K562 (cell line): ENCODE data around the gene TAF12. TPM values are rescaled to one million over a fixed set of nuclear protein-coding genes. Genes with fewer than 3 reads are reported as not detected.

Experiments used
- CBX2 ChIP-seq: fragments of 200-600 bp; sonication (generic); IDR thresholded peaks from one replicate; pipeline ENCODE4 v1.6.1; 2012; ENCODE audit warnings: mild to moderate bottlenecking, low read length, inconsistent platforms; ENCODE audit not compliant: insufficient read depth, poor library complexity, severe bottlenecking
- COPS2 ChIP-seq: fragments of 450-650 bp; conservative IDR thresholded peaks from 2 replicates; pipeline ENCODE4 v1.6.1; 2016; ENCODE audit warnings: mild to moderate bottlenecking, moderate library complexity
- FOXJ3 ChIP-seq: sonication (generic); formaldehyde crosslinking; IDR thresholded peaks from 2 replicates; pipeline ENCODE4 v1.4.0; 2020; ENCODE audit warnings: mild to moderate bottlenecking, missing genetic modification reagents
- HLTF ChIP-seq: fragments of 450-650 bp; IDR thresholded peaks from 2 replicates; pipeline ENCODE4 v1.6.1; 2016
- HMG20A ChIP-seq: fragments of 450-650 bp; formaldehyde crosslinking; conservative IDR thresholded peaks from 2 replicates; pipeline ENCODE4 v1.4.0; 2020; ENCODE audit warnings: mild to moderate bottlenecking, mixed read lengths
- HNRNPUL1 ChIP-seq: fragments of 200-400 bp; formaldehyde crosslinking; IDR thresholded peaks from 2 replicates; pipeline ENCODE4 v1.6.1; 2017; ENCODE audit warnings: low read length
- MYNN ChIP-seq, 2 experiments: sonication (generic); formaldehyde crosslinking in 1 of 2; IDR thresholded peaks; 2 replicates each; pipeline versions ENCODE4 v1.5.0 to v1.6.1; 2016 to 2020; ENCODE audit warnings: antibody characterized with exemption in 1 of 2, missing genetic modification reagents in 1 of 2
- RBFOX2 ChIP-seq: fragments of 200-400 bp; formaldehyde crosslinking; IDR thresholded peaks from 2 replicates; pipeline ENCODE4 v1.6.1; 2017; ENCODE audit warnings: low read depth, mild to moderate bottlenecking, low read length, moderate library complexity
- RNF2 ChIP-seq: sonication (generic); IDR thresholded peaks from 2 replicates; pipeline ENCODE4 v1.6.1; 2016
- SNIP1 ChIP-seq: fragments of 450-650 bp; IDR thresholded peaks from 2 replicates; pipeline ENCODE4 v1.7.1; 2017; ENCODE audit warnings: low read depth, mild to moderate bottlenecking
- TAF15 ChIP-seq: fragments of 200-400 bp; formaldehyde crosslinking; IDR thresholded peaks from 2 replicates; pipeline ENCODE4 v1.6.1; 2017; ENCODE audit warnings: mild to moderate bottlenecking, low read depth, low read length, moderate library complexity
- ZFPM2 ChIP-seq: fragments of 250-450 bp; sonication (Bioruptor Pico); IDR thresholded peaks from 2 replicates; pipeline ENCODE4 v1.5.1; 2022; ENCODE audit warnings: mild to moderate bottlenecking
- ZNF444 ChIP-seq: fragments of 250-450 bp; sonication (Bioruptor Pico); IDR thresholded peaks from 2 replicates; pipeline ENCODE4 v1.4.0; 2020; ENCODE audit warnings: mild to moderate bottlenecking, moderate library complexity
- polyA plus RNA-seq, 8 experiments: library from polyadenylated mRNA; depleted of rRNA in 4 of 8; stranded (reverse) in 5 of 8; unstranded in 3 of 8; fragments of >200 nt; fragmentation: Nextera tagmentation in 2 of 8; fragmentation: Illumina TruSeq in 1 of 8; extraction: Ambion mirVana in 2 of 8; extraction: Trizol in 1 of 8; gene quantifications; 2 replicates each; pipeline versions ENCODE4 v1.2.1 to v1.2.3, GENCODE V29; 2011 to 2014; ENCODE audit warnings: inconsistent platforms in 1 of 8, missing spikeins in 1 of 8
- total RNA-seq, 7 experiments: library from RNA; depleted of rRNA in 6 of 7; stranded (reverse); fragments of >200 nt in 6 of 7; fragmentation: Illumina TruSeq in 2 of 7; extraction: Trizol in 2 of 7; gene quantifications; 2 replicates each; pipeline versions ENCODE4 v1.2.1 to v1.2.3, GENCODE V29; 2011 to 2021; ENCODE audit warnings: low replicate concordance in 1 of 7
- TF ChIP-seq, protein P1 (sequence below): fragments of 450-650 bp; IDR thresholded peaks from 2 replicates; pipeline ENCODE4 v1.6.1; 2016; ENCODE audit warnings: low read depth, mild to moderate bottlenecking, moderate library complexity
- TF ChIP-seq, protein P2 (sequence below): sonication (generic); formaldehyde crosslinking; IDR thresholded peaks from 2 replicates; pipeline ENCODE4 v1.8.1; 2023; ENCODE audit warnings: mild to moderate bottlenecking, missing genetic modification reagents, moderate library complexity
- TF ChIP-seq, protein P3 (sequence below): fragments of 200-800 bp; sonication (Bioruptor generic); IDR thresholded peaks from 2 replicates; pipeline ENCODE4 v1.6.1; 2016; ENCODE audit warnings: missing genetic modification characterization, missing compliant biosample characterization
- TF ChIP-seq, protein P4 (sequence below): fragments of 250-450 bp; sonication (Bioruptor Pico); IDR thresholded peaks from 2 replicates; pipeline ENCODE4 v1.5.0; 2021; ENCODE audit warnings: mild to moderate bottlenecking, moderate library complexity

The TAF12 gene
- total and polyA plus RNA-seq, 9 of the 15 experiments (the other 6 are each of a cell fraction or from before 2014, with no cell fraction given) = 31.6 to 89.0 (median 50.5) TPM

DNA sequence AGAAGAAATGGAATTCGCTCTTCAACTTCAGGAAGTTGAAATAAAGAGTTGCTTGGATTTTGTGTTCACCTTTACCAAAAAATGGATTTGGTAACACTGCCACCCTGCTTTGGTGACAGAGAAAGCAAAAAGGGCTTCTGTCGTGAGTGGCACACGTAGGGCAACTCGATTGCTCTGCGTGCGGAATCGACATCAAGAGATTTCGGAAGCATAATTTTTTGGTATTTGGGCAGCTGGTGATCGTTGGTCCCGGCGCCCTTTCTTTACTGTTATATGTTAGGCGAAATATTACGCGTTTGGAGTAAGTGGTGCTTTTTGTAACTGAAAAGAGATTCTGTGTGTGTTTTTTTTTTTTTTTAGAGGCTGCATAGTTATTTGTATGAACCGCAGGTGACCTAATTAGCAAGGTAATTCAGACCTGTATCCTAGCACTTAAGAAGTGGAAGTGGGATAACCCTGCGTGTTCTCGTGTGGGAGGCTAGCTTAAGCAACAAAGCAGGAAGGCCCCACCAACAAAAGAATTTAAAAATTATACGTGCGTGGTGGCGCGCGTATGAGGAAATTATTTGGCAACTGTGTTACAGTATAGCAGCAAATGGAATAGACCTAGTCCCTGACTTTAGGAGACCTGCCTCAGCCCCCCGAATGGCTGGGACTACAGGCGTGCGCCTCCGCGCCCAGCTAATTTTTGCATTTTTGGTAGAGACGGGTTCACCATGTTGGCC is 5.8 kb upstream of the TAF12 start, which contains the start of gene RNU11 (continued):
- peak; percentile 83 for TF ChIP-seq HMG20A (CRISPR knock-in tag)
- TF ChIP-seq RBFOX2 = peak; percentile 97
- peak; percentile 80 for TF ChIP-seq SNIP1
- peak; percentile 100 for TF ChIP-seq RNF2
- peak; percentile 91 for TF ChIP-seq ZFPM2 (CRISPR knock-in tag)
- TF ChIP-seq COPS2 = no peak
- TF ChIP-seq, protein P1, sequence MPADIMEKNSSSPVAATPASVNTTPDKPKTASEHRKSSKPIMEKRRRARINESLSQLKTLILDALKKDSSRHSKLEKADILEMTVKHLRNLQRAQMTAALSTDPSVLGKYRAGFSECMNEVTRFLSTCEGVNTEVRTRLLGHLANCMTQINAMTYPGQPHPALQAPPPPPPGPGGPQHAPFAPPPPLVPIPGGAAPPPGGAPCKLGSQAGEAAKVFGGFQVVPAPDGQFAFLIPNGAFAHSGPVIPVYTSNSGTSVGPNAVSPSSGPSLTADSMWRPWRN = peak; percentile 29; the same call in 1 of the 2 replicates
- TF ChIP-seq, protein P2, sequence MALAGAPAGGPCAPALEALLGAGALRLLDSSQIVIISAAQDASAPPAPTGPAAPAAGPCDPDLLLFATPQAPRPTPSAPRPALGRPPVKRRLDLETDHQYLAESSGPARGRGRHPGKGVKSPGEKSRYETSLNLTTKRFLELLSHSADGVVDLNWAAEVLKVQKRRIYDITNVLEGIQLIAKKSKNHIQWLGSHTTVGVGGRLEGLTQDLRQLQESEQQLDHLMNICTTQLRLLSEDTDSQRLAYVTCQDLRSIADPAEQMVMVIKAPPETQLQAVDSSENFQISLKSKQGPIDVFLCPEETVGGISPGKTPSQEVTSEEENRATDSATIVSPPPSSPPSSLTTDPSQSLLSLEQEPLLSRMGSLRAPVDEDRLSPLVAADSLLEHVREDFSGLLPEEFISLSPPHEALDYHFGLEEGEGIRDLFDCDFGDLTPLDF (CRISPR knock-in tag) = peak; percentile 95
- peak; percentile 98 for TF ChIP-seq MYNN (IDR thresholded peaks at IDR 0.05)
- no peak for TF ChIP-seq MYNN (CRISPR knock-in tag; IDR thresholded peaks at IDR 0.05)
- TF ChIP-seq CBX2 = no peak
- peak; percentile 15; the same call in 1 of the 2 replicates for TF ChIP-seq FOXJ3 (CRISPR knock-in tag)
- peak; percentile 97 for TF ChIP-seq ZNF444 (CRISPR knock-in tag)
- peak; percentile 99 for TF ChIP-seq HLTF
- TF ChIP-seq HNRNPUL1 = peak; percentile 99
- TF ChIP-seq, protein P3, sequence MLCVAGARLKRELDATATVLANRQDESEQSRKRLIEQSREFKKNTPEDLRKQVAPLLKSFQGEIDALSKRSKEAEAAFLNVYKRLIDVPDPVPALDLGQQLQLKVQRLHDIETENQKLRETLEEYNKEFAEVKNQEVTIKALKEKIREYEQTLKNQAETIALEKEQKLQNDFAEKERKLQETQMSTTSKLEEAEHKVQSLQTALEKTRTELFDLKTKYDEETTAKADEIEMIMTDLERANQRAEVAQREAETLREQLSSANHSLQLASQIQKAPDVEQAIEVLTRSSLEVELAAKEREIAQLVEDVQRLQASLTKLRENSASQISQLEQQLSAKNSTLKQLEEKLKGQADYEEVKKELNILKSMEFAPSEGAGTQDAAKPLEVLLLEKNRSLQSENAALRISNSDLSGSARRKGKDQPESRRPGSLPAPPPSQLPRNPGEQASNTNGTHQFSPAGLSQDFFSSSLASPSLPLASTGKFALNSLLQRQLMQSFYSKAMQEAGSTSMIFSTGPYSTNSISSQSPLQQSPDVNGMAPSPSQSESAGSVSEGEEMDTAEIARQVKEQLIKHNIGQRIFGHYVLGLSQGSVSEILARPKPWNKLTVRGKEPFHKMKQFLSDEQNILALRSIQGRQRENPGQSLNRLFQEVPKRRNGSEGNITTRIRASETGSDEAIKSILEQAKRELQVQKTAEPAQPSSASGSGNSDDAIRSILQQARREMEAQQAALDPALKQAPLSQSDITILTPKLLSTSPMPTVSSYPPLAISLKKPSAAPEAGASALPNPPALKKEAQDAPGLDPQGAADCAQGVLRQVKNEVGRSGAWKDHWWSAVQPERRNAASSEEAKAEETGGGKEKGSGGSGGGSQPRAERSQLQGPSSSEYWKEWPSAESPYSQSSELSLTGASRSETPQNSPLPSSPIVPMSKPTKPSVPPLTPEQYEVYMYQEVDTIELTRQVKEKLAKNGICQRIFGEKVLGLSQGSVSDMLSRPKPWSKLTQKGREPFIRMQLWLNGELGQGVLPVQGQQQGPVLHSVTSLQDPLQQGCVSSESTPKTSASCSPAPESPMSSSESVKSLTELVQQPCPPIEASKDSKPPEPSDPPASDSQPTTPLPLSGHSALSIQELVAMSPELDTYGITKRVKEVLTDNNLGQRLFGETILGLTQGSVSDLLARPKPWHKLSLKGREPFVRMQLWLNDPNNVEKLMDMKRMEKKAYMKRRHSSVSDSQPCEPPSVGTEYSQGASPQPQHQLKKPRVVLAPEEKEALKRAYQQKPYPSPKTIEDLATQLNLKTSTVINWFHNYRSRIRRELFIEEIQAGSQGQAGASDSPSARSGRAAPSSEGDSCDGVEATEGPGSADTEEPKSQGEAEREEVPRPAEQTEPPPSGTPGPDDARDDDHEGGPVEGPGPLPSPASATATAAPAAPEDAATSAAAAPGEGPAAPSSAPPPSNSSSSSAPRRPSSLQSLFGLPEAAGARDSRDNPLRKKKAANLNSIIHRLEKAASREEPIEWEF (CRISPR knock-in tag) = no peak; the same call in 1 of the 2 replicates
- TF ChIP-seq, protein P4, sequence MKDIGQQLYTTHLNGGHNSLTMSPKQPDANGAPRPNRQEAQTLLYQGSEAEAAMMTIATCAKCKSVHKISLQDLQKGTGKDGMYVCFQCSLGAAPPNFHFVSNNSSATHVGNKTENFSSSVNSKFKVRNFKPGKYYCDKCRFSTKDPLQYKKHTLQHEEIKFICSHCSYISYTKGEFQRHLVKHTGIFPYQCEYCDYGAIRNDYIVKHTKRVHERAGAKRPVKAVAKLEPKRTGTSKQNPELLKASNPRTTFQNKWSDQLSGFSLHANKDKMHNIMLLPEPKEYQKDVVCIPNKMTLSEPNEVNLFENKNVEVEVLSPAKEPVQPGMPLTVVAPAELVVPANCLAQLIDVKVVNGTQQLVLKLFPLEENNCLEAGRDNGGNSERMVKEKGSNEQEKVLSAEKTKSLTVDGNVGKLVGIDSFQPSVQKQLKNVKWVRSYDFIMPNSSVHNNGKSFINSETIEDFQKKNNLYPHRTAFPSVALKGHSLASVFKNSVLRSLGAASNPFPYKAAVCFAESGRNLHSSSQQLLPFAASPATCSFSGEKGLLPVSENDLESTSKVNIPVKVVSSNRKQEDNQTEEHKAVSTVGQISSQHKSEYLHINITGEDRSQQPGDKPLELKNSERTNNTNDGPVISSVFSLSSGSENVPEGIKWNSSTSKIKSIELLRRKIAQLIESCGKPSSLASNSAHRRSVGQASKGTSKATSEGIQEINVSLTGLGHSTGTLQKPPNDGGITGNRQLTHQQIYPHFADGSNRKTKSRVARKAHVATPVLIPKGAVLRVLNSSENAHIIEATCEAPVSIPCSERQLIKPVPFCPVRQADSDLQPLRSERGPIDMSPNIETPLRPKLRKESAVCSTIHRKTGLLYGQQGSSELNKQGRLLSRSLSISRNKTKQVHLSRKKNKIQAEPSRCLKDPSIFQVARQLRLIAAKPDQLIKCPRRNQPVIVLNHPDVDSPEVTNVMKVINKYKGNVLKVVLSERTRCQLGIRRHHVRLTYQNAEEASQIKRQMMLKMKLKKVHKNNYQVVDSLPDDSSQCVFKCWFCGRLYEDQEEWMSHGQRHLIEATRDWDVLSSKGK = peak; percentile 97
- TF ChIP-seq TAF15 = 0 out of 2 replicates have a peak, but pooled peaks have one; percentile 86
